ENCODE results near the gene SGSM2. TPM values are rescaled to one million over a fixed set of nuclear protein-coding genes. Genes with fewer than 3 reads are reported as not detected.

The SGSM2 gene
- total and polyA plus RNA-seq, 2 experiments from 2014 or later = 13.7 to 52.4 TPM

GRCh38 chr17:2363851-2364762, 26.8 kb downstream of the SGSM2 start:
- H3K79me2 ChIP-seq (replicated peaks; ENCODE audit: insufficient read depth) = no peaks in the 10 kb centered on the region
- ATAC-seq = no peak
- no peaks in the 10 kb centered on the region; the same call in 1 of the 2 replicates for H3K4me1 ChIP-seq (ENCODE audit: insufficient read depth)
- TF ChIP-seq EZH2 (IDR thresholded peaks at IDR 0.05; ENCODE audit: low read depth, unreplicated experiment) (no peak), ZNF462 (CRISPR knock-in tag; IDR thresholded peaks at IDR 0.05) (no peak), POLR2AphosphoS5 (IDR thresholded peaks at IDR 0.05; ENCODE audit: low read depth) (no peak), EZH2phosphoT487 (IDR thresholded peaks at IDR 0.05; ENCODE audit: unreplicated experiment) (no peak), ETS1 (IDR thresholded peaks at IDR 0.05) (no peak), ZNF331 (CRISPR knock-in tag; IDR thresholded peaks at IDR 0.05; ENCODE audit: low read depth) (no peak), NANOG (IDR thresholded peaks at IDR 0.05; ENCODE audit: borderline replicate concordance) (no peak), STAT1 (IDR thresholded peaks at IDR 0.05; ENCODE audit: unreplicated experiment) (no peak), ZNF114 (CRISPR knock-in tag; IDR thresholded peaks at IDR 0.05) (no peak), REST (IDR thresholded peaks at IDR 0.05; ENCODE audit: unreplicated experiment) (no peak), JUNB (IDR thresholded peaks at IDR 0.05; ENCODE audit: unreplicated experiment) (no peak), CREB1 (CRISPR knock-in tag; IDR thresholded peaks at IDR 0.05; ENCODE audit: low read depth) (no peak)
- TF ChIP-seq, protein P1, sequence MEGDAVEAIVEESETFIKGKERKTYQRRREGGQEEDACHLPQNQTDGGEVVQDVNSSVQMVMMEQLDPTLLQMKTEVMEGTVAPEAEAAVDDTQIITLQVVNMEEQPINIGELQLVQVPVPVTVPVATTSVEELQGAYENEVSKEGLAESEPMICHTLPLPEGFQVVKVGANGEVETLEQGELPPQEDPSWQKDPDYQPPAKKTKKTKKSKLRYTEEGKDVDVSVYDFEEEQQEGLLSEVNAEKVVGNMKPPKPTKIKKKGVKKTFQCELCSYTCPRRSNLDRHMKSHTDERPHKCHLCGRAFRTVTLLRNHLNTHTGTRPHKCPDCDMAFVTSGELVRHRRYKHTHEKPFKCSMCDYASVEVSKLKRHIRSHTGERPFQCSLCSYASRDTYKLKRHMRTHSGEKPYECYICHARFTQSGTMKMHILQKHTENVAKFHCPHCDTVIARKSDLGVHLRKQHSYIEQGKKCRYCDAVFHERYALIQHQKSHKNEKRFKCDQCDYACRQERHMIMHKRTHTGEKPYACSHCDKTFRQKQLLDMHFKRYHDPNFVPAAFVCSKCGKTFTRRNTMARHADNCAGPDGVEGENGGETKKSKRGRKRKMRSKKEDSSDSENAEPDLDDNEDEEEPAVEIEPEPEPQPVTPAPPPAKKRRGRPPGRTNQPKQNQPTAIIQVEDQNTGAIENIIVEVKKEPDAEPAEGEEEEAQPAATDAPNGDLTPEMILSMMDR (conservative IDR thresholded peaks at IDR 0.05; ENCODE audit: low read depth in 2 of 2) = no peak
- no peaks in the 10 kb centered on the region for H3K9me2 ChIP-seq (ENCODE audit: insufficient read depth)
- no peaks in the 10 kb centered on the region for H3F3A ChIP-seq (replicated peaks; ENCODE audit: low read depth)
- Mint-ChIP-seq H3K9me3 (no peaks in the 10 kb centered on the region), H3K27ac (no peak overlapping the region), H3K4me3 (no peak overlapping the region), H3K4me1 (peaks cover 6% of the 10 kb centered on the region), H3K36me3 (ENCODE audit: low read depth) (no peaks in the 10 kb centered on the region), H3K27me3 (ENCODE audit: insufficient read depth, low read depth, poor library complexity) (peaks cover 7% of the 10 kb centered on the region)
- no peaks in the 10 kb centered on the region; the same call in 1 of the 2 replicates for H4K20me1 ChIP-seq (replicated peaks; ENCODE audit: insufficient read depth)
- no peak overlapping the region for H2AFZ ChIP-seq
- no peak overlapping the region for H3K4me3 ChIP-seq
- H3K36me3 ChIP-seq (ENCODE audit: insufficient read depth) = no peaks in the 10 kb centered on the region
- H3K4me2 ChIP-seq = no peak overlapping the region
- no peaks in the 10 kb centered on the region for H3K27me3 ChIP-seq (ENCODE audit: insufficient read depth)
- H3K27ac ChIP-seq (ENCODE audit: low read depth) = no peak overlapping the region
- no peak for DNase-seq (ENCODE audit: low spot score)
